Kidney (tissue), 14 donors: ENCODE data around the gene TRAPPC2. TPM values are rescaled to one million over a fixed set of nuclear protein-coding genes. Genes with fewer than 3 reads are reported as not detected.

ENCODE experiments used
- DNase-seq, 5 donors: peaks; one replicate each; pipeline ENCODE4 v3.0.0-alpha.2; 2013 to 2020
- FAIRE-seq: peaks from 2 replicates; lab custom pipeline; 2012; peaks lifted over from hg19 to GRCh38; lab: Jason Lieb, UNC
- H3K27ac ChIP-seq, 2 donors: one replicate each; pipeline ENCODE4 v1.7.0; 2013; ENCODE audit warnings: low read depth in 2 of 2, low read length in 2 of 2, inconsistent platforms in 1 of 2
- H3K27me3 ChIP-seq: one replicate; pipeline ENCODE4 v1.7.1; 2013; ENCODE audit warnings: low read length, inconsistent platforms; ENCODE audit not compliant: control insufficient read depth, insufficient read depth
- H3K36me3 ChIP-seq, 3 donors: one replicate each; pipeline versions ENCODE4 v1.7.0 to v1.7.1; 2013; ENCODE audit warnings: low read length in 3 of 3, control low read depth in 1 of 3, inconsistent platforms in 1 of 3; ENCODE audit not compliant: insufficient read depth in 3 of 3, control insufficient read depth in 2 of 3
- H3K4me1 ChIP-seq, 3 donors: one replicate each; pipeline versions ENCODE4 v1.7.0 to v1.7.1; 2013; ENCODE audit warnings: low read length in 3 of 3, inconsistent platforms in 1 of 3, low read depth in 1 of 3; ENCODE audit not compliant: control insufficient read depth in 2 of 3, insufficient read depth in 2 of 3
- H3K4me3 ChIP-seq, 3 donors: one replicate each; pipeline versions ENCODE4 v1.7.0 to v1.8.1; 2013; ENCODE audit warnings: low read length in 3 of 3, control low read depth in 1 of 3, inconsistent platforms in 1 of 3
- H3K9ac ChIP-seq, 3 donors: one replicate each; pipeline versions ENCODE4 v1.7.0 to v1.7.1; 2013; ENCODE audit warnings: low read length in 3 of 3, control low read depth in 1 of 3, inconsistent platforms in 1 of 3
- H3K9me3 ChIP-seq, 3 donors: one replicate each; pipeline versions ENCODE4 v1.7.0 to v1.7.1; 2013; ENCODE audit warnings: low read length in 3 of 3, control low read depth in 1 of 3, inconsistent platforms in 1 of 3; ENCODE audit not compliant: control insufficient read depth in 2 of 3, insufficient read depth in 1 of 3
- CTCF ChIP-seq: IDR thresholded peaks from 3 replicates; pipeline ENCODE4 v1.5.1; 2012; ENCODE audit warnings: mild to moderate bottlenecking, moderate library complexity, borderline replicate concordance; ENCODE audit not compliant: insufficient read depth; ENCODE audit errors: extremely low read depth
- intact Hi-C: fragments of 100-400 bp; cut with DNase I; formaldehyde crosslinking; loops from one replicate; pipeline ENCODE4 v1.11.1; 2022
- polyA plus RNA-seq: library from polyadenylated mRNA; stranded (reverse); fragments of 350-450 nt; fragmentation: Illumina TruSeq; extraction: RNeasy Lipid Tissue Mini Kit (QIAGEN cat#74804); gene quantifications from one replicate; pipeline ENCODE4 v1.2.3, GENCODE V29; 2014; ENCODE audit warnings: low read depth, low replicate concordance; ENCODE audit not compliant: insufficient read depth
- total RNA-seq: library from RNA; stranded (reverse); fragmentation: NEBNext Ultra II Directional; extraction: Animal tissue kit (Norgen Biotek cat#: 25700); gene quantifications from one replicate; pipeline ENCODE4 v1.2.1, GENCODE V29; 2021
- donor health status: control.
- donor health status: control.
- donor health status: control.
- donor health status: control.
- donor health status: control.
- donor health status: DM: yes; HTN: yes; CAD: no.
- donor health status: Normal renal cell carcinoma (clear cell type).

The TRAPPC2 gene
- total and polyA plus RNA-seq, 2 donors from 2014 or later: 9.0 to 21.0 TPM

- Histone ChIP-seq H3K4me1 (no peaks in the 10 kb centered on the region), H3K4me3 (no peak overlapping the region), H3K27me3 (no peaks in the 10 kb centered on the region), H3K36me3 (peaks cover 0 to 6% (median 5%) of the 10 kb centered on the region in 3 donors), H3K27ac (no peak overlapping the region), H3K9me3 (no peaks in the 10 kb centered on the region), H3K9ac (no peak overlapping the region)
- peak in 2 of 5 donors; percentile 43 to 50 for DNase-seq
- intact Hi-C loops: no loop called here
- TF ChIP-seq CTCF: no peak
- no peak for FAIRE-seq
Measured at GRCh38 chrX:13717700-13718472, 16.5 kb downstream of the TRAPPC2 start.

DNA sequence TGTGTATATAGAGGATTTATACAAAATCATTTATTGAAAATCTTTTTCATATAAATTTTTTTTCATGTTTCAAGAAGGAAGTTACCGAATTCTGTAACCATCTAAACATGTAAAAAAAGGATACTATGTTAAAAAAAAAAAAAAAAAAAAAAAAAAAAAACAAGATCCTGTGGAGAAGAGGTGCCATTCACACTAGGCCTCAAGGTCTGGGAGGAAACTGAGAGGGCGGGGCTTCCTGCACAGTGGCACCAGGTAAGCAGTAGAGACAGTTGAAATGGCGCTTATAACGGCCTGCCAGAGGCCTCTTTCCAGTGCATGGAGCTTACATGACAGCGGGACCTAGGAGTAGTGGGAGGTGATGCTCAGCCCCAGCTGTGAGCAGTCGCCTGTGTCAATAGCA is 17.5 kb downstream of the TRAPPC2 start:
- TF ChIP-seq CTCF: no peak
- no peak overlapping the region for H3K9ac ChIP-seq
- no peaks in the 10 kb centered on the region for H3K27me3 ChIP-seq
- peak in 3 of 5 donors; percentile 28 to 50 (median 39) for DNase-seq
- H3K4me1 ChIP-seq: no peaks in the 10 kb centered on the region
- intact Hi-C loops: no loop called here
- no peak overlapping the region for H3K27ac ChIP-seq
- H3K9me3 ChIP-seq: no peaks in the 10 kb centered on the region
- no peak for FAIRE-seq
- peaks cover 0 to 6% (median 5%) of the 10 kb centered on the region in 3 donors for H3K36me3 ChIP-seq
- H3K4me3 ChIP-seq: no peak overlapping the region

- DNase-seq (no peak), FAIRE-seq (no peak)
- Histone ChIP-seq H3K4me1 (no peaks in the 10 kb centered on the region), H3K27ac (no peak overlapping the region), H3K9me3 (no peaks in the 10 kb centered on the region), H3K4me3 (no peak overlapping the region), H3K36me3 (peaks cover 2 to 10% (median 8%) of the 10 kb centered on the region in 3 donors), H3K9ac (no peak overlapping the region), H3K27me3 (no peaks in the 10 kb centered on the region)
- no peak for TF ChIP-seq CTCF
- intact Hi-C loops: no loop called here
Measured at GRCh38 chrX:13716455-13716854, 18.0 kb downstream of the TRAPPC2 start.
